H1 (cell line): ENCODE data around the gene PDPK1. TPM values are rescaled to one million over a fixed set of nuclear protein-coding genes. Genes with fewer than 3 reads are reported as not detected.

Experiments
- CTCF ChIA-PET: fragments of 300-600 bp; sonication (Branson Sonifier 250); formaldehyde crosslinking; loops from one replicate; lab custom pipeline; 2021; ENCODE audit not compliant: partially characterized antibody; lab: Charles Lee
- POLR2A ChIA-PET: fragments of 300-600 bp; sonication (Branson Sonifier 250); formaldehyde crosslinking; loops from one replicate; lab custom pipeline; 2021; ENCODE audit warnings: inconsistent platforms; ENCODE audit not compliant: partially characterized antibody; lab: Charles Lee
- DNase-seq, 2 experiments: peaks; one replicate each; pipeline versions ENCODE4 v3.0.0 to v3.0.0-alpha.2; 2010 to 2022; ENCODE audit warnings: low spot score in 2 of 2, low read depth in 1 of 2, mixed read lengths in 1 of 2
- FAIRE-seq: peaks from 2 replicates; lab custom pipeline; 2011; peaks lifted over from hg19 to GRCh38; lab: Jason Lieb, UNC
- H2AFZ ChIP-seq: 2 replicates; pipeline ENCODE4 v1.8.1; 2012; ENCODE audit warnings: low read length, inconsistent platforms
- H2AK5ac ChIP-seq: 2 replicates; pipeline ENCODE4 v1.6.1; 2013; ENCODE audit warnings: low read depth, low read length
- H2BK120ac ChIP-seq: replicated peaks from 2 replicates; pipeline ENCODE3; 2013; ENCODE audit warnings: low read depth, low read length, inconsistent platforms
- H2BK12ac ChIP-seq: 2 replicates; pipeline ENCODE4 v1.6.1; 2013; ENCODE audit warnings: low read depth, low read length
- H2BK15ac ChIP-seq: 2 replicates; pipeline ENCODE4 v1.6.1; 2013; ENCODE audit warnings: low read length
- H2BK20ac ChIP-seq: 2 replicates; pipeline ENCODE4 v1.6.1; 2013; ENCODE audit warnings: low read length
- H2BK5ac ChIP-seq: 2 replicates; pipeline ENCODE4 v1.6.1; 2013; ENCODE audit warnings: low read depth, low read length
- H3K14ac ChIP-seq: 2 replicates; pipeline ENCODE4 v1.6.1; 2013; ENCODE audit warnings: inconsistent platforms; ENCODE audit not compliant: insufficient read length
- H3K18ac ChIP-seq: 2 replicates; pipeline ENCODE4 v1.6.1; 2013; ENCODE audit warnings: low read length; ENCODE audit errors: extremely low read depth
- H3K23ac ChIP-seq: 2 replicates; pipeline ENCODE4 v1.6.1; 2013; ENCODE audit warnings: inconsistent platforms; ENCODE audit not compliant: insufficient read length
- H3K23me2 ChIP-seq: 2 replicates; pipeline ENCODE4 v1.6.1; 2013; ENCODE audit warnings: low read depth, low read length
- H3K27ac ChIP-seq: 2 replicates; pipeline ENCODE4 v1.6.1; 2011; ENCODE audit warnings: low read depth, low read length, inconsistent platforms
- H3K27me3 ChIP-seq, 4 experiments: replicated peaks in 1 of 4; 1 replicate in 1 of 4; 2 replicates in 3 of 4; pipeline versions ENCODE4 v1.6.1 to v1.8.1; 2011 to 2013; ENCODE audit warnings: low read length in 3 of 4, mild to moderate bottlenecking in 3 of 4, inconsistent platforms in 2 of 4, mixed read lengths in 2 of 4, moderate library complexity in 1 of 4; ENCODE audit not compliant: control insufficient read depth in 3 of 4, insufficient read depth in 3 of 4; ENCODE audit errors: extremely low read depth in 1 of 4
- H3K36me3 ChIP-seq, 4 experiments: 2 replicates each; pipeline versions ENCODE4 v1.6.1 to v1.8.1; 2011 to 2013; ENCODE audit warnings: mild to moderate bottlenecking in 4 of 4, low read length in 3 of 4, moderate library complexity in 2 of 4, control low read depth in 1 of 4, inconsistent platforms in 1 of 4; ENCODE audit not compliant: insufficient read depth in 4 of 4, control insufficient read depth in 2 of 4
- H3K4ac ChIP-seq: replicated peaks from 2 replicates; pipeline ENCODE3; 2013; ENCODE audit warnings: low read length, low read depth, mixed read lengths, inconsistent platforms; ENCODE audit not compliant: insufficient read length
- H3K4me1 ChIP-seq, 4 experiments: replicated peaks in 1 of 4; 1 replicate in 1 of 4; 2 replicates in 3 of 4; pipeline versions ENCODE4 v1.6.1 to v1.8.1; 2011 to 2013; ENCODE audit warnings: low read length in 3 of 4, inconsistent platforms in 2 of 4, mixed read lengths in 1 of 4; ENCODE audit not compliant: insufficient read depth in 4 of 4, control insufficient read depth in 3 of 4
- H3K4me2 ChIP-seq, 2 experiments: 2 replicates each; pipeline versions ENCODE4 v1.6.1 to v1.8.1; 2011 to 2013; ENCODE audit warnings: low read depth in 2 of 2, low read length in 2 of 2, control low read depth in 1 of 2, inconsistent platforms in 1 of 2, mild to moderate bottlenecking in 1 of 2; ENCODE audit not compliant: insufficient read depth in 1 of 2
- H3K4me3 ChIP-seq, 4 experiments: fragments of 200-600, 300-600 bp in 1 of 4; sonication (generic), shearing (Covaris generic), sonication (Bioruptor Twin) in 1 of 4; 2 replicates each; pipeline versions ENCODE4 v1.5.1 to v1.8.1; 2011 to 2016; ENCODE audit warnings: low read length in 4 of 4, low read depth in 3 of 4, control low read depth in 2 of 4, inconsistent platforms in 2 of 4, mild to moderate bottlenecking in 2 of 4, mixed read lengths in 1 of 4, moderate library complexity in 1 of 4; ENCODE audit not compliant: insufficient read depth in 2 of 4; ENCODE audit errors: extremely low read depth in 1 of 4
- H3K56ac ChIP-seq: replicated peaks from 2 replicates; pipeline ENCODE3; 2013; ENCODE audit warnings: low read depth, mild to moderate bottlenecking, mixed read lengths, low read length, inconsistent platforms; ENCODE audit not compliant: insufficient read length
- H3K79me1 ChIP-seq: 2 replicates; pipeline ENCODE4 v1.6.1; 2013; ENCODE audit warnings: low read depth, low read length, control low read depth
- H3K79me2 ChIP-seq, 2 experiments: 2 replicates each; pipeline versions ENCODE4 v1.6.1 to v1.8.1; 2012 to 2013; ENCODE audit warnings: low read length in 2 of 2, mild to moderate bottlenecking in 2 of 2, inconsistent platforms in 1 of 2; ENCODE audit not compliant: insufficient read depth in 2 of 2, control insufficient read depth in 1 of 2
- H3K9ac ChIP-seq, 4 experiments: replicated peaks in 1 of 4; 1 replicate in 1 of 4; 2 replicates in 3 of 4; pipeline versions ENCODE4 v1.6.1 to v1.8.1; 2011 to 2013; ENCODE audit warnings: low read depth in 3 of 4, low read length in 3 of 4, control low read depth in 2 of 4, mild to moderate bottlenecking in 2 of 4, moderate library complexity in 2 of 4, inconsistent platforms in 1 of 4; ENCODE audit errors: extremely low read depth in 1 of 4
- H3K9me3 ChIP-seq, 2 experiments: 2 replicates each; pipeline versions ENCODE4 v1.6.1 to v1.8.1; 2012 to 2013; ENCODE audit warnings: mild to moderate bottlenecking in 2 of 2, moderate library complexity in 2 of 2, control low read depth in 1 of 2, inconsistent platforms in 1 of 2, low read depth in 1 of 2, low read length in 1 of 2, mixed read lengths in 1 of 2; ENCODE audit not compliant: insufficient read depth in 2 of 2
- H4K20me1 ChIP-seq, 2 experiments: replicated peaks in 1 of 2; 2 replicates each; pipeline versions ENCODE3 to v1.8.1; 2011 to 2013; ENCODE audit warnings: inconsistent platforms in 2 of 2, low read length in 2 of 2, mild to moderate bottlenecking in 1 of 2; ENCODE audit not compliant: insufficient read depth in 2 of 2, control insufficient read depth in 1 of 2
- H4K5ac ChIP-seq: 2 replicates; pipeline ENCODE4 v1.6.1; 2013; ENCODE audit warnings: low read length, low read depth, mixed read lengths, inconsistent platforms; ENCODE audit not compliant: insufficient read length
- H4K8ac ChIP-seq: 2 replicates; pipeline ENCODE4 v1.8.0; 2013; ENCODE audit warnings: mild to moderate bottlenecking, moderate library complexity, low read length, inconsistent platforms; ENCODE audit not compliant: insufficient read depth; ENCODE audit errors: extremely low read depth
- H4K91ac ChIP-seq: replicated peaks from 2 replicates; pipeline ENCODE3; 2013; ENCODE audit warnings: low read length, mixed read lengths, inconsistent platforms; ENCODE audit not compliant: insufficient read length
- FOSL1 ChIP-seq: IDR thresholded peaks from 2 replicates; pipeline ENCODE4 v1.6.1; 2011; ENCODE audit warnings: mild to moderate bottlenecking, low read depth, low read length, moderate library complexity; ENCODE audit not compliant: insufficient read depth
- HDAC6 ChIP-seq: IDR thresholded peaks from one replicate; pipeline ENCODE4 v1.7.1; 2012; ENCODE audit warnings: low read depth, mild to moderate bottlenecking, inconsistent platforms, low read length, moderate library complexity
- JUND ChIP-seq: IDR thresholded peaks from 2 replicates; pipeline ENCODE4 v1.6.1; 2011; ENCODE audit warnings: mild to moderate bottlenecking, improper control_type of control experiment, low read length
- KDM4A ChIP-seq: IDR thresholded peaks from one replicate; pipeline ENCODE4 v1.7.1; 2012; ENCODE audit warnings: low read depth, mild to moderate bottlenecking, moderate library complexity, low read length, inconsistent platforms; ENCODE audit not compliant: severe bottlenecking
- KDM5A ChIP-seq: fragments of 200-600 bp; IDR thresholded peaks from 2 replicates; pipeline ENCODE4 v1.7.1; 2012; ENCODE audit warnings: mild to moderate bottlenecking, low read length, inconsistent platforms, mixed read lengths
- MAFK ChIP-seq: IDR thresholded peaks from 2 replicates; pipeline ENCODE4 v1.6.1; 2012; ENCODE audit warnings: low read depth, mild to moderate bottlenecking, improper control_type of control experiment, low read length
- NRF1 ChIP-seq: IDR thresholded peaks from 2 replicates; pipeline ENCODE4 v1.6.1; 2011; ENCODE audit warnings: mild to moderate bottlenecking, low read depth, low read length, improper control_type of control experiment
- RFX5 ChIP-seq: IDR thresholded peaks from 2 replicates; pipeline ENCODE4 v1.6.1; 2011; ENCODE audit warnings: low read depth, low read length, improper control_type of control experiment, borderline replicate concordance
- SAP30 ChIP-seq: fragments of 300-600 bp; sonication (generic); IDR thresholded peaks from 2 replicates; pipeline ENCODE4 v1.7.1; 2012; ENCODE audit warnings: low read length, moderate library complexity, mild to moderate bottlenecking, inconsistent platforms; ENCODE audit not compliant: insufficient read depth, insufficient replicate concordance
- SP4 ChIP-seq: IDR thresholded peaks from 2 replicates; pipeline ENCODE4 v1.6.1; 2012; ENCODE audit warnings: low read length, inconsistent platforms
- WGBS, 2 experiments: shearing (Covaris generic) in 1 of 2; methylation state at CpG; one replicate each; pipeline versions ENCODE4 v1.1.6 to v1.1.7; 2013 to 2015; ENCODE audit warnings: low lambda C conversion rate in 2 of 2, mixed read lengths in 2 of 2, inconsistent platforms in 1 of 2, low coverage in 1 of 2, missing lambda C conversion rate in 1 of 2; ENCODE audit not compliant: insufficient replicate concordance in 2 of 2, insufficient coverage in 1 of 2, insufficient read length in 1 of 2; ENCODE audit errors: extremely low coverage in 1 of 2, missing lambda C conversion rate in 1 of 2; 5-methylcytosine and 5-hydroxymethylcytosine counted together
- polyA plus RNA-seq, 7 experiments: library from polyadenylated mRNA; depleted of rRNA in 3 of 7; stranded (reverse) in 5 of 7; unstranded in 2 of 7; fragments of >200 nt in 5 of 7; fragments of 200-250 nt in 2 of 7; gene quantifications; 1 replicate in 5 of 7; 2 replicates in 1 of 7; 4 replicates in 1 of 7; pipeline versions ENCODE4 v1.2.1 to v1.2.3, GENCODE V29; 2011 to 2013; ENCODE audit warnings: missing spikeins in 2 of 7, mixed read lengths in 2 of 7
- total RNA-seq: library from RNA; stranded (reverse); fragmentation: NEBNext Ultra II Directional; extraction: Animal tissue kit (Norgen Biotek cat#: 25700); gene quantifications from 2 replicates; pipeline ENCODE4 v1.2.1, GENCODE V29; 2021
- TF ChIP-seq, protein P1 (sequence below): IDR thresholded peaks from 2 replicates; pipeline ENCODE4 v1.6.1; 2012; ENCODE audit warnings: inconsistent platforms

The PDPK1 gene
- total and polyA plus RNA-seq, 2 of the 8 experiments (the other 6 are each of a cell fraction or from before 2014, with no cell fraction given): 17.1 to 27.8 TPM

GRCh38 chr16:2527071-2527783, 10.6 kb upstream of the PDPK1 start:
- Histone ChIP-seq H4K8ac (no peak overlapping the region), H4K91ac (no peak overlapping the region), H2BK120ac (no peak overlapping the region), H2BK20ac (no peak overlapping the region), H2BK5ac (no peak overlapping the region), H3K27ac (no peak overlapping the region), H2BK12ac (no peak overlapping the region), H2AK5ac (no peak overlapping the region), H3K36me3 (peaks cover 7 to 25% (median 16%) of the 10 kb centered on the region in 4 experiments), H4K20me1 (peaks cover 0 to 19% of the 10 kb centered on the region in 2 experiments), H3K4me1 (peaks cover 0 to 9% (median 7%) of the 10 kb centered on the region in 4 experiments; a peak in 4 of 7 replicates), H3K9me3 (no peaks in the 10 kb centered on the region), H3K4me3 (no peak overlapping the region), H3K79me2 (no peaks in the 10 kb centered on the region; a peak in 1 of 4 replicates), H3K18ac (no peak overlapping the region), H3K4me2 (no peak overlapping the region), H3K9ac (no peak overlapping the region), H4K5ac (no peak overlapping the region), H3K14ac (no peak overlapping the region), H3K23ac (no peak overlapping the region), H3K79me1 (peaks cover 5% of the 10 kb centered on the region), H3K27me3 (no peaks in the 10 kb centered on the region), H2AFZ (no peak overlapping the region), H3K23me2 (peaks cover 7% of the 10 kb centered on the region; the same call in 1 of the 2 replicates), H2BK15ac (no peak overlapping the region), H3K56ac (no peak overlapping the region), H3K4ac (no peak overlapping the region)
- CTCF ChIA-PET: interaction anchor here (0.7 kb wide), 1 partner anchor 11 kb away, joined by 4 read pairs; no protein-coding TSS in a partner anchor
- 93% methylated on average over 9 of the region's 12 CpGs; no CpG with 5 or more reads in 1 of the 2 experiments for WGBS, 2 experiments
- DNase-seq (no peak), FAIRE-seq (no peak)
- TF ChIP-seq RFX5 (no peak), SAP30 (no peak), KDM4A (no peak), NRF1 (no peak), SP4 (no peak), KDM5A (no peak), JUND (no peak), MAFK (no peak), HDAC6 (no peak), FOSL1 (no peak)
- TF ChIP-seq, protein P1, sequence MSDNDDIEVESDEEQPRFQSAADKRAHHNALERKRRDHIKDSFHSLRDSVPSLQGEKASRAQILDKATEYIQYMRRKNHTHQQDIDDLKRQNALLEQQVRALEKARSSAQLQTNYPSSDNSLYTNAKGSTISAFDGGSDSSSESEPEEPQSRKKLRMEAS: no peak
- POLR2A ChIA-PET: interaction anchor here (0.8 to 1.1 kb wide), 2 partner anchors 9 to 14 kb away, joined by 3 read pairs; no protein-coding TSS in a partner anchor
